ENCODE data around the gene SRRM3. TPM values are rescaled to one million over a fixed set of nuclear protein-coding genes. Genes with fewer than 3 reads are reported as not detected.

The SRRM3 gene
- total and polyA plus RNA-seq, 2 experiments from 2014 or later: 8.6 to 13.8 TPM

GRCh38 chr7:76283254-76284159, 81.8 kb downstream of the SRRM3 start (continued):
- TF ChIP-seq ZNF462 (CRISPR knock-in tag; IDR thresholded peaks at IDR 0.05): no peak
- no peak for TF ChIP-seq ZNF331 (CRISPR knock-in tag; IDR thresholded peaks at IDR 0.05; ENCODE audit: low read depth)
- no peak for TF ChIP-seq POLR2AphosphoS5 (IDR thresholded peaks at IDR 0.05; ENCODE audit: low read depth)
- no peak for TF ChIP-seq CREB1 (CRISPR knock-in tag; IDR thresholded peaks at IDR 0.05; ENCODE audit: low read depth)
- TF ChIP-seq NANOG (IDR thresholded peaks at IDR 0.05; ENCODE audit: borderline replicate concordance): no peak
- TF ChIP-seq REST (IDR thresholded peaks at IDR 0.05; ENCODE audit: unreplicated experiment): no peak
- TF ChIP-seq ZNF114 (CRISPR knock-in tag; IDR thresholded peaks at IDR 0.05): no peak
- TF ChIP-seq EZH2 (IDR thresholded peaks at IDR 0.05; ENCODE audit: low read depth, unreplicated experiment): no peak
- no peak for TF ChIP-seq STAT1 (IDR thresholded peaks at IDR 0.05; ENCODE audit: unreplicated experiment)
- no peak for TF ChIP-seq ETS1 (IDR thresholded peaks at IDR 0.05)

Data from GM23338 (cell line).